Activated T-helper 1 cell treated with anti-CD3 and anti-CD28 coated beads, Interleukin-12 subunit alpha, Interleukin-12 subunit beta, Interleukin-2, Interleukin-4 antibody, amounts not matched to agents 30 ng/mL and 10 ng/mL and 1 ng/mL, durations not matched to agents 14 hours and 24 hours and 36 hours (primary cell): ENCODE data around the gene GABRB2. TPM values are rescaled to one million over a fixed set of nuclear protein-coding genes. Genes with fewer than 3 reads are reported as not detected.

Experiments used
- total RNA-seq: library from RNA; stranded (reverse); gene quantifications from 2 replicates; pipeline ENCODE4 v1.2.3, GENCODE V29; 2022

Gene GABRB2
- total RNA-seq, 1 donor from 2014 or later = not detected

Other genes starting within 250 kb of the GABRB2 start
- not detected in 2 replicates for gene GABRA6, start 139.0 kb upstream of the GABRB2 start, total RNA-seq